ENCODE results near the gene MAGEA8. TPM values are rescaled to one million over a fixed set of nuclear protein-coding genes. Genes with fewer than 3 reads are reported as not detected.

MAGEA8 gene
- total and polyA plus RNA-seq, 9 of the 15 experiments (the other 6 are each of a cell fraction or from before 2014, with no cell fraction given) = 0.49 to 4.6 (median 1.9) TPM

GRCh38 chrX:149841929-149842328 is 39.1 kb upstream of the MAGEA8 start (continued):
- TF ChIP-seq TFAP4 (CRISPR knock-in tag; IDR thresholded peaks at IDR 0.05; ENCODE audit: borderline replicate concordance) (no peak), BRF2 (IDR thresholded peaks at IDR 0.05; ENCODE audit: borderline replicate concordance, insufficient read depth, insufficient read length) (no peak), KDM4B (IDR thresholded peaks at IDR 0.05; ENCODE audit: borderline replicate concordance in 2 of 2, low read depth in 1 of 2) (no peak)

GRCh38 chrX:149845385-149845784 is 35.6 kb upstream of the MAGEA8 start:
- Histone ChIP-seq H3K27ac (ENCODE audit: extremely low read depth, low read depth, low read length) (no peak overlapping the region), H3K4me1 (replicated peaks in 1 of 2; ENCODE audit: control insufficient read depth in 2 of 2, insufficient read depth in 2 of 2, low read length in 2 of 2) (peaks cover 5 to 30% of the 10 kb centered on the region in 2 experiments; a peak in 3 of 5 replicates), H3K36me3 (ENCODE audit: control insufficient read depth, insufficient read depth, low read length) (no peaks in the 10 kb centered on the region), H3K4me2 (ENCODE audit: insufficient read depth, low read length) (no peak overlapping the region), H3K27me3 (ENCODE audit: control insufficient read depth in 2 of 2, insufficient read depth in 2 of 2, low read length in 2 of 2) (no peaks in the 10 kb centered on the region), H3K79me2 (ENCODE audit: control insufficient read depth, insufficient read depth, low read length) (no peaks in the 10 kb centered on the region), H4K20me1 (replicated peaks; ENCODE audit: control insufficient read depth, insufficient read depth, low read length) (no peaks in the 10 kb centered on the region), H3K9me3 (replicated peaks; ENCODE audit: control insufficient read depth, insufficient read depth, low read depth, low read length) (peaks cover 2% of the 10 kb centered on the region; the same call in 1 of the 2 replicates), H3K4me3 (no peak overlapping the region), H3K9ac (ENCODE audit: insufficient read depth in 1 of 2, low read depth in 2 of 2, low read length in 2 of 2) (no peak overlapping the region), H2AFZ (ENCODE audit: low read depth, low read length) (no peak overlapping the region), H3K9me1 (ENCODE audit: control insufficient read depth, insufficient read depth, low read length) (no peaks in the 10 kb centered on the region)
- BruUV-seq (replicated peaks) = no TSS peak
- intact Hi-C loops (cut with micrococcal nuclease) = no loop called here
- in situ Hi-C loops (cut with MboI) = no loop called here
- no peak for FAIRE-seq
- TF ChIP-seq SPI1 (IDR thresholded peaks at IDR 0.05; ENCODE audit: borderline replicate concordance, low read depth, low read length) = peak; percentile 30; the same call in 1 of the 2 replicates
- no peak for TF ChIP-seq SMC3 (conservative IDR thresholded peaks at IDR 0.05; ENCODE audit: insufficient read depth, low read depth, low read length)
- DNase-seq (ENCODE audit: extremely low read depth in 1 of 4, low spot score in 3 of 4) = no peak
- ChIA-PET POLR2A (no interaction called here), CTCF (ENCODE audit: low intra/inter-chr PET ratio) (no interaction called here)
- no peak for ATAC-seq
- 33% methylated on average over 1 of the region's 1 CpG for WGBS (ENCODE audit: insufficient coverage, low coverage, missing lambda C conversion rate)

All from K562 (cell line).